Measurements from ENCODE around the gene ANKRD13A.
"Not testable (repeated sequence)": the region's sequence is repeated elsewhere in the genome, so short reads cannot be mapped to it uniquely, and the experiment has no call there.

The ANKRD13A gene

DNA sequence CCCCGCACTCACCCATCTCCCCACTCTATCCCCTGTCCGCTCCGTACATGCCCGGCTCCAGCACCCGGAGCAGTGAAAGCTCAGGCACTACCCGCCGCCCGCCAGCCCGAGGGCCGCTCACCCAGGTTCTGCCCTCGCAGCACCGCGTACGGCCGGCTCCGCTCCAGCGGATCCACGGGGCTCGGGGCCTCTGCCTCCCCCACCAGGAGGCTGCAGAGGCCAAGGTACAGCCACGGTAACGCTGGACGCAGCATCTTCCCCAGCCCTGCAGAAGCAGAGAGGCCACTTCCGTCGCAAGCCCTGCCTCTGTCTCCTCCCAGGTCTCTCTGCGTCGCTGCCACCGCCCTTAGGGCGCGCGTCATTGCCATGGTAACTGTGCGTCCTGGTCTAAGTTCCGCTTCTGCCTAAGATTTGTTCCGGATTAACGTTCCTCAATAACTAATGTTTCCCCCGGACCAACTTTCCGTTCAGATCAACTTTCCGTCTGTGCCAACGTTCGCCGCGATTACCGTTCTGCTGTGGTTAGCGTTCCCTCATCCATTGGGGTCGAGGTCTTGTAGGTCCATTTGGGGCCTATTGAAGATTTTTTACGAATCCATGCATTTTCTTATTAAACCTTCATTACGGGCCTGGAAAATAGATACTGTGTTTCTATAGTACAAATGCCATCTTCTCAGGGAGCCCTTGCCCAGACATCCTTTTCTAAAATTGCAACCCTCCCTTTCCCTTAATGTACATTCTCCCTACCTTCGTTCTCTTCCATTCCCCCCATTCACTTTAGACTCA lies 49.2 kb downstream of the ANKRD13A start, which contains the start of gene C12orf76:
Gene C12orf76, minus strand, starts transcription at position 281 of the 786 bp plus-strand sequence. Its CDS starts 27 bp downstream, at position 254.
- DNase-seq (ENCODE audit: low spot score): peak; percentile 97

DNA sequence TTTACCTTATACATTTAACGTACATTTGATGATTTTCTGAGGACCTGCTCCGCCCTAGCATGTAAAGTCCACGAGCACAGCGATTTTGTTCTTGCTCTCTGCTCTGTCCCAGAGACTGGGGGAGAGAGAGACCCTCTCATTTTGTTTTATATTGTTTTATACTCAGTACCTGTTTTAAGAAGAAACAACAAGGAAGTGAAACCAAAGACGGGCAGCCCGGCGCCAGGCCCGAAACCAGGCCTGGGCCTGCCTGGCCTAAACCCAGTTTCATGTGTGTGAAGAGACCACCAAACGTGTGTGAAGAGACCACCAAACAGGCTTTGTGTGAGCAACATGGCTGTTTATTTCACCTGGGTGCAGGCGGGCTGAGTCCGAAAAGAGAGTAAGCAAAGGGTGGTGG lies 49.8 kb downstream of the ANKRD13A start:
- DNase-seq (ENCODE audit: low spot score): peak; percentile 57

DNA sequence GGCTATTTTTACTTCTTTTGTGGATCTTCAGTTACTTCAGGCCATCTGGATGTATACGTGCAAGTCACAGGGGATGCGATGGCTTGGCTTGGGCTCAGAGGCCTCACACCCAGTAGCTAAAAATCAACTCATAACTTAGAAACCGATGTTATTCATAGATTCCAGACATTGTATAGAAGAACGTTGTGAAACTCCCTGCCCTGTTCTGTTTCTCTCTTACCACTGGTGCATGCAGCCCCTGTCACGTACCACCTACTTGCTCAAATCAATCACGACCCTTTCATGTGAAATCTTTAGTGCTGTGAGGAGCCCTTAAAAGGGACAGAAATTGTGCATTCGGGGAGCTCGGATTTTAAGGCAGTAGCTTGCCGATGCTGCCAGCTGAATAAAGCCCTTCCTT lies 50.4 kb downstream of the ANKRD13A start:
- not testable (repeated sequence) for DNase-seq (ENCODE audit: low spot score)

DNA sequence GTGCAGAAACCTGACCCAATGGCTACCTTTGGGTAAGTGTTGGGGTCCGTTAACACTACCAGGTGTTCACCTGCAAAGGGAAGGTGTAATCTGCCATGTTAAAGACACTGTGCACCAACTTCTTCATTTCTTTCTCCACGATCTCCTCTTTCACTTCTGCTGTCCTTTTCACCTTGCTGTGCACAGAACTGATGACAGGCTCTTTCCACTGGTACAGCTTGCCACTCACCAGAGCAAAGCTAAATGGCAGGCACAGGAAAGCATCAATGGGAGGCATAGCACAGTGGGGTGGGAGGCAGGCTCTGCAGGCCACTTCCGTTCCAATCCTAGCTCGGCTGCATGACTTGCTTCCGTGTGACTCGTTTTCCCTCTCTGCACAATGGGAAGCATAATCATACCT lies 51.7 kb downstream of the ANKRD13A start:
- DNase-seq (ENCODE audit: low spot score): no peak

DNA sequence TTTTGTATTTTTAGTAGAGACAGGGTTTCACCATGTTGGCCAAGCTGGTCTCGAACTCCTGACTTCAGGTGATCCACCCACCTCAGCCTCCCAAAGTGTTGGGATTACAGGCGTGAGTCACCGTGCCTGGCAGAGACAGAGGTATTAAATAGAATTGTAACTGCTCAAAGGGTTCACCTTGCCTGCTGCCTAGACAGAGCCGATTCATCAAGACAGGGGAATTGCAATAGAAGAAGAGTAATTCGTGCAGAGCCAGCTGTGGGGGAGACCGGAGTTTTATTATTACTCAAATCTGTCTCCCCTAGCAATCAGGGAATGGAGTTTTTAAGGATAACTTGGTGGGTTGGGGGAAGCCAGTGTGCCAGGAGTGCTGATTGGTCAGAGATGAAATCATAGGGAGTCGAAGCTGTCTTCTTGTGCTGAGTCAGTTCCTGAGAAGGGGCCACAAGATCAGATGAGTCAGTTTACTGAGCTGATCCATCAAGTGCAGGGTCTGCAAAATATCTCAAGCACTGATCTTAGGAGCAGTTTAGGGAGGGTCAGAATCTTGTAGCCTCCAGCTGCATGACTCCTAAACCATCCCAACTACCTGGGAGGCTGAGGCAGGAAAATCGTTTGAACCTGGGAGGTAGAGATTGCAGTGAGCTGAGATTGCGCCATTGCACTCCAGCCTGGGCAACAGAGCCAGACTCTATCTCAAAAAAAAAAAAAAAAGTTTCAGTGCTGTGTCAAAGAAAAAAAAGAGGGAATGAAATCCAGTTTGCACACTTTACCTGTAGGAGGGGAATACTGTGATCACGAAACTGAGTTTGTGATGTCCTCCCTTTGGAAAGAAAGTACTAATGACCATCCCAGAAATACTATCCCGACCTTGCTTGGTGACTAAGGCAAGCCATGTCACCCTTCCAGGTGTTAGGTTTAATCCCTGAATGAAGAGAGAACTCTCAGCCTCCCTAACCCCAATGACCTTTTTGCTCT lies 56.4 kb downstream of the ANKRD13A start:
- DNase-seq (ENCODE audit: low spot score): not testable (repeated sequence)

DNA sequence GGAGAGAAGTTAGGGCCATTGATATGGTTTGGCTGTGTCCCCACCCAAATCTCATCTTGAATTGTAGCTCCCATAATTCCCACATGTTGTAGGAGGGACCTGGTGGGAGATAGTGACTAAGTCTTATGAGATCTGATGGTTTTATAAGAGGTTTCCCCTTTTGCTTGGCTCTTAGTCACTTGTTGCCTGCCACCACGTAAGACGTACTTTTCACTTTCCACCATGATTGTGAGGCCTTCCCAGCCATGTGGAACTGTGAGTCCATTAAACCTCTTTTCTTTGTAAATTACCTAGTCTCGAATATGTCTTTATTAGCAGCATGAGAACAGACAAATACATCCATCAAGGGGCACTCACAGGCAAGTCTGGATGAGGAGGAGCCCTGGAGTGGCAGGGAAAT lies 57.4 kb downstream of the ANKRD13A start:
- DNase-seq (ENCODE audit: low spot score): not testable (repeated sequence)

DNA sequence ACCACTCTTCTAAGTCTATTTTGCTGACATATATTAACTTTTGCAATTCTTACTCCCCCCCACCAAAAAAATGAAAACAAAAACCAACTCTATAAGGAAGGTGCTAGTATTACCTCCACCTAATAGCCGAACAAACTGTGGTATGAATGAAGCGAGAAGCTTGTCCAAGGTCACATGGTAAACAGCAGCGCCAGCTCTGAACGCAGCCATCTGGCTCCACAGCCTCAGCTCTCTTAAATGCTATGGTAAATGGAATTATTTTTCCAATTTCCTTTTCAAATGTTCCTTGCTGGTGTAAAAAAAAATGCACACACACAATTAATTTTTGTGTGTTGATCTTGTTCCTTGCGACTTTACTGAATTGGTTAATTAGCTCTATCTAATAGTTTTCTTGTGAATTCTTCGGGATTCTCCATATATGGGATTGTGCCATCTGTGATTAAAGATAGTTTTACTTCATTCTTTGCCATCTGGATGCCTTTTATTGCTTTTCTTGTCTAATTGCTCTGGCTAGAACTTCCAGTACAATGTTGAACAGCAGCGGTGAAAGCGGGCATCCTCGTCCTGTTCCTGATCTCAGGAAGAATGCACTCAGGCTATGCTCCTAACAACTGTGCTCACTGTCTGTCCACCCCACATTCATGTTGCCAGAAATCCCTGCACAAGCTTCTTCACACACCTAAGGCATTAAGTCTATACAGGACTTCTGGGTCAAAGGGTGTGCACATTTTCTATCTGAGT lies 59.8 kb downstream of the ANKRD13A start:
- DNase-seq (ENCODE audit: low spot score): no peak

DNA sequence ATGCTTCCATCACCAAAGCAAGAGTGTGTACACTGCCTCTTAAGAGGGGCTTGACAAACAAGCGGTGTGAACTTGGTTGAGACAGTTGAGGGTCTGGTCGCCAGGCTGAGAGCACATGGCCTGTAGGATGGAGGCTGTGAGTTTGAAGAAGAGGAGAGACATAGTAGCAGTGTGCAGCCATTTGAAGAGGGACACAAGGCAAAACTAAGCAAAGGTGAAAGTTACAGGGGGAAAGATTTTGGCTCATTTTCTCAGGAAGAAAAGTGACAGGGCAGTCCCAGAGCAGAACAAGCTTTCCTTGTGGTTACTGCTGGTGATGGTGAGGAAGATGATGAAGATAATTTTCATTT lies 60.4 kb downstream of the ANKRD13A start:
- no peak for DNase-seq (ENCODE audit: low spot score)

DNA sequence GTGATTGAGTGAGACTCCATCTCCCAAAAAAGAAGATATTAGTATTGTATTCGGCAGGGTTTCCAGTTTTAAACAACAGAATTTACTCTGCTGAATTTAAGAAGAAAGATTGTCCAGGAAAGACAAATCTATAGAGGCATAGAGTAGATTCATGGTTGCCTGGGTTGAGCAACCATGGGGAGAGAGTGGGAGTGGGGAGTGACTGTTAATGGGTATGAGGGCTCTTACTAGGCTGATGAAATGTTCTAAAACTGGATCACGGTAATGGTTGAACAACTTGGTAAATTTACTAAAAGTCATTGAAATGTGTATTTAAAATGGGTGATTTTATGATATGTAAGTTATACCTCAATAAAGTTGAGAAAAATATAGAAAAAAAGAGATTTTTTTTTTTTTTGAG lies 63.0 kb downstream of the ANKRD13A start:
- no peak for DNase-seq (ENCODE audit: low spot score)

DNA sequence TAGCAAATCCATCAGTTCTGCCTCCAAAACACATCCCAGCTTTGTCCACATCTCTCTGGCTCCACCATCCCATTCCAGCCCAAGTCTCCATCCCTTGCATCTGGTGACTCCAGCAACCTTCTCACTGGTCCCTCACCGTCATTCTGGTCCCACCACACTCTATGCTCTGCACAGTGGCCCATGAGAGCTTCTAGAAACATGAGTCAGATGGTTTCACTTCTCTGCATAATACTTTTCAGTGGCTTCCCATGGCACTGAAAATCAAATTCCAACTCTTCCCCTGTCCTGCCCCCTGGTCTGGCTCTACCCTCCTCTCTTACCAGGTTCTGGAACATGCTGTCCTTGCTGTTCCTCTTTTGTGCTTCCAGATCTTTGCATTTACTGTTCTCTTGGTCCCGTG lies 66.3 kb downstream of the ANKRD13A start:
- no peak for DNase-seq (ENCODE audit: low spot score)

DNA sequence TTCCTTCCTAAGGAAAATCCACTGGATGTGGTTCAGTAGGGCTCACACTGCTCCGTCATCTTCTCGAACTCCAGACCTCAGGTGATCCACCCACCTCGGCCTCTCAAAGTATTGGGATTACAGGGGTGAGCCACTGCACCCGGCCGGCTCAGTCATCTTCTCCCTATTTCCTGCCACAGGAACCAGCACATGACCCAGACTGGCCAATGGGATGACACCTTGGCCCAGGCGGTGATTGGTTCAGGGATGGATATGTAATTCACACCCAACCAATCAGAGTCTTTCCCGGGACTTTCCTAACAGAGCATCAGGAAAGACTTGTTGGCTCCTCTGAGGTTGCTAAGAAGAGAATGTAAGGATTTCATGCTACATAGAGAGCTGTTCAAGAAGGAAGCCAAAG lies 68.3 kb downstream of the ANKRD13A start:
- no peak for DNase-seq (ENCODE audit: low spot score)

DNA sequence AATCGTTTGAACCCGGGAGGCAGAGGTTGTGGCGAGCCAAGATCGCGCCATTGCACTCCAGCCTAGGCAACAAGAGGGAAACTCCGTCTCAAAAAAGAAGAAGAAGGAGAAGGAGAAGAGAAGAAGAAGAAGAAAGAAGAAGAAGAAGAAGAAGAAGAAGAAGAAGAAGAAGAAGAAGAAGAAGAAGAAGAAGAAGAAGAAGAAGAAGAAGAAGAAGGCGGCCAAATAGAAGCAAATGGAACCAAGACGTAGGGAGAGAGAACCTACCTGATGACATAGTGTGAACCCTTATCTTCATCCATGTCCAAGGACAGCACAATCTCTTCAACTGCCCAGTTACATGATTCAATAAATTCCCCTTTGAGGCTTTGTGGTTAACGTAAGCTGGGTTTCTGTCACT lies 68.9 kb downstream of the ANKRD13A start:
- not testable (repeated sequence) for DNase-seq (ENCODE audit: low spot score)

DNA sequence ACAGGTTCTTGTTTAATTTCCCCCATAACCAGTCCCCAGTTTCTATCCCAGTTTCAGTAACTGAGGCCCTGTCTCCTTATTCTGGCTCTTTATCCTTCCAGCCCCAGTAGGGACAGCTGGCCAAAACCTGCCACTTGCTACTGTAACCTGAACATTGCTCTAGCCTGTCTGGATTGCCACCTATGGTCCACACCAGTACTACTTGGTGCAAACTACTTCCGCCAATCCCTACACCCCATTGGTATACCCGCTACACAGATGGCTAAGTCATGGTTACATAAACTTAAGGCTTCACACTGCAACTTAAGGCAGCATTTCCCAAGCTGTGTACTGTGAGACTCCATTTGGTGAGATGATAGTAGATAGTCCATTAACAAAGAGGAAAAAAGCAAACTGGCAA lies 69.4 kb downstream of the ANKRD13A start:
- DNase-seq (ENCODE audit: low spot score): no peak

DNA sequence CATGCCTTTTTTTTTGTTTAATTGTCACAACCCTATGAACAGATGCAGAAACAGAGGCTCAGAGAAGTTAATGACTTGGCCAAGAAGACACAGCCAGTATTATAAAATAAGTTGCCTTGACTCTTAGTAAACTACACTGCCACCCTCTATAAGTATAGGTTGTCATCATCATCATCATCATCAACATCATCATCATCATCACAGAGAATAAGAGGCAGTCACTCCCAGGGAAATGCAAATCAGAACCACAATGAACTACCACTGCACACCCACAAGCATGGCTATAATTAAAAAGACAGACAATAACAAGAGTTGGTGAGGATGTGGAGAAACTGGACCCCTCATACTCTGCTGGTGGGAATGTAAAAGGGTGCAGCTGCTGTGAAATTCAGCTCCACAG lies 72.3 kb downstream of the ANKRD13A start:
- no peak for DNase-seq (ENCODE audit: low spot score)

DNA sequence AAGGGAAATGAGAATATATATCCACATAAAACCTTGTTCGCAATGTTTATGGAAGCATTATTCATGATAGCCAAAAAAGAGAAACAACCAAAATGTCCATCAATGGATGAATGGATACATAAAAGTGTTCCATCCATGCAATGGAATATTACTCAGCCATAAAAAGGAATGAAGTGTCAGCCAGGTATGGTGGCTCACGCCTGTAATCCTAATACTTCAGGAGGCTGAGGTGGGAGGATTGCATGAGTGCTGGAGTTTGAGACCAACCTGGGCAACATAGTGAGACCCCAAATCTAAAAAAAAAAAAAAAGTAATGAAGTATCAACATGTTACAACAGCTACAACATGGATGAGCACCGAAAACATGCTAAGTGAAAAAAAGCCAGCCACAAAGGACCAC lies 72.7 kb downstream of the ANKRD13A start:
- no peak for DNase-seq (ENCODE audit: low spot score)

DNA sequence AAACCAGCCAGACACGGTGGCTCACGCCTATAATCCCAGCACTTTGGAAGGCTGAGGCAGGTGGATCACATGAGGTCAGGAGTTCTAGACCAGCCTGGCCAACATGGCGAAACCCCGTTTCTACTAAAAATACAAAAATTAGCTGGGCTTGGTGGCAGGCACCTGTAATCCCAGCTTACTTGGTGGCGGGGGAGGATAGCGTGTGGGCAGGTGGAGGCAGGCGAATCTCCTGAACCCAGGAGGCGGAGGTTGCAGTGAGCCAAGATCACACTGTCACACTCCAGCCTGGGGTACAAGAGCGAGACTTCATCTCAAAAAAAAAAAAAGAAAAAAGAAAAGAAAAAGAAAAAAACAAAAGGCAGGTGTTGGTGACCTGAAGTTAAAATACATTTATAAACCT lies 73.4 kb downstream of the ANKRD13A start:
- not testable (repeated sequence) for DNase-seq (ENCODE audit: low spot score)

DNA sequence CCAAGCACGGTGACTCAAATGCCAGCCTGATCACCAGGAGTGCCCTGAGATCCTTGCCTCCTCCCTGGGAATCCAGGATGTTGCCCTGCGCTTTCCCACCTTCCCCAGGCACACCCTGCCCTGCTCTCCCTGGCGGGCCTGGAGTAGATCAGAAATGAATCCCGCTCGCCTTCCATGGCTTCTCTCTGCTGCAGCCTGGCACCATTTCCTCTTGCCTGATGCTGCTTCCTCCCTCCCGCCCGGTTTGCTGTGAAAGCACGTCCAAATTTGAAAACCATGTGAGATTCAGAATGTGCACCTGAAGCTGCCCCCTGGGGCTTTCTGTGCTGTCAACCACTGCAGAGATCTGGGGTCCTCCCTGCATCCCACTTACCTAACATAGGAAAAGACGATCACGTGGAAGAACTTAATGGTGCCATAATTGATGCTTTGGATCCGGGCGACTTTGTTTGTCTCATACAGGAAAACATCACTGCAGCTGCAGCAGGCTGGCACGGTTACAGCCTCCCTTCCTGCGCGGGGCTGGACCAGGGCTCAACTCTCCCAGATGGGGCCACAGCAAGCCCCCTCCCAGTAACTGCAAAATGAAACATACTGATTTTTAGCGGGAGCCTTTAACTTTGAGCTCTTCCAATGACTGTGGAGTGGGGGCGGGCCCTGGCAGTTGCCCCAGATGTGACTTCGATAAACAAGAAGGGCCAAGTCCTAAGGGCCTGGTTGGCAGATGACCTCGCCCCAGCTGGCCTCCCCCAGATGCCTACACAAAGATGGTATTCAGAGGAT lies 74.0 kb downstream of the ANKRD13A start:
- DNase-seq (ENCODE audit: low spot score): no peak

DNA sequence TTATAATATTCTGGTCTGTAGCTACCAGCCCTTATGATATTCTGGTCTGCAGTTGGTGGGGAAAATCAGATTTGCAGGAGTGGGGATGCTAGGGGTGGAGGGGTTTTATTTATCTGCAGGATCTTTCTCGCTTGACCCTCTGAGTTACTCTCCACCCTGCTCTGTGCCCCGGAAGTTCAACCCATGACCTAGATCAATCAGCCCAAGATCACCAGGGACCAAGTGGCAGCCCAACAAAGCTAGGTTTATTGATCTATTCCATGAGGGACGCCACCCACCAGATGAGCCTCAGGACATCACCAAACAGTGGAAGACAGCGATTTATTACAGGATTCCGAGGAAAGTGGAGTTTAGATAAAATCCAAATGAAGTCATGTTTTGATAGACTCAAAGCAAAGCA lies 74.9 kb downstream of the ANKRD13A start:
- no peak for DNase-seq (ENCODE audit: low spot score)

DNA sequence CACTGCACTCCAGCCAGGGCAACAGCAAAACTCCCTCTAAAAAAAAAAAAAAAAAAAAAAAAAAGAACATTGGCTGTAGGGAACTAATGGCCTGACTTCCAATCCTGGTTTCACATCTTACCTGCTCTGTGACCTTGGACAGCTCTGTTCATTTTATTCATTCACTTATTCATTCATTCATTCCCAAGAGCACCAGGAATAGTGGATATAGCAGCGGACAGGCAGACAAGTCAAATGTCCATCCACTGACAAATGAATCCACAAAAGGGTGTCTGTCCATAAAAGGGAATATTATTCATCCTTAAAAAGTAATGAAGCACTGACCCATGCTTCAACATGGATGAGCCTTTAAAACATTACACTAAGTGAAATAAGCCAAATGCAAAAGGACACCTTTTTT lies 76.7 kb downstream of the ANKRD13A start:
- no peak for DNase-seq (ENCODE audit: low spot score)

DNA sequence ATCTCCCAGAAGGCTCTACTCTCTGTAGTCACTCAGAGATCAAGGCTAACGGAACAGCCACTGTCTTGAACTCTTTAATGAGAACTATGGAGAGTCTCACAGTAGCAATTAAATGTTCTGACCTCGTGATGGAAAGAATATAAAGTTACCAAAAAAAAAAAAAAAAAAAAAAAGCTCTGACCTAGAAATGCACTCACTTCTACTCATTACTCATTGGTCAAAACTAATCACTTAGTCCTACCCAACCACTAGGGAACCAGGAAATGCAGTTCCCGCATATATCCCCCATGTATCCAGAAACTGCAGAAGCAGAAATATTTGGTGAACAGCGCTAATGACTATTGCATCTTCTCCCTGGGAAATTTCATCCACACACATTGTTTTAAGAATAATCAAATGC lies 78.6 kb downstream of the ANKRD13A start:
- DNase-seq (ENCODE audit: low spot score): no peak
